Glomerular endothelial cell (primary cell): Measurements from ENCODE around the gene CCDC106. TPM values are rescaled to one million over a fixed set of nuclear protein-coding genes. Genes with fewer than 3 reads are reported as not detected.
A peak's percentile ranks its signal among the peaks of the same experiment; 100 is the strongest.

Experiments
- DNase-seq: peaks from one replicate; pipeline ENCODE4 v3.0.0-alpha.2; 2011; ENCODE audit warnings: low read depth, low spot score; ENCODE audit errors: extremely low read depth
- total RNA-seq: library from RNA; depleted of rRNA; stranded (reverse); fragments of >200 nt; gene quantifications from 2 replicates; pipeline ENCODE4 v1.2.3, GENCODE V29; 2015

CCDC106 gene
- total RNA-seq, 1 donor from 2014 or later, result 24.0 TPM

DNA sequence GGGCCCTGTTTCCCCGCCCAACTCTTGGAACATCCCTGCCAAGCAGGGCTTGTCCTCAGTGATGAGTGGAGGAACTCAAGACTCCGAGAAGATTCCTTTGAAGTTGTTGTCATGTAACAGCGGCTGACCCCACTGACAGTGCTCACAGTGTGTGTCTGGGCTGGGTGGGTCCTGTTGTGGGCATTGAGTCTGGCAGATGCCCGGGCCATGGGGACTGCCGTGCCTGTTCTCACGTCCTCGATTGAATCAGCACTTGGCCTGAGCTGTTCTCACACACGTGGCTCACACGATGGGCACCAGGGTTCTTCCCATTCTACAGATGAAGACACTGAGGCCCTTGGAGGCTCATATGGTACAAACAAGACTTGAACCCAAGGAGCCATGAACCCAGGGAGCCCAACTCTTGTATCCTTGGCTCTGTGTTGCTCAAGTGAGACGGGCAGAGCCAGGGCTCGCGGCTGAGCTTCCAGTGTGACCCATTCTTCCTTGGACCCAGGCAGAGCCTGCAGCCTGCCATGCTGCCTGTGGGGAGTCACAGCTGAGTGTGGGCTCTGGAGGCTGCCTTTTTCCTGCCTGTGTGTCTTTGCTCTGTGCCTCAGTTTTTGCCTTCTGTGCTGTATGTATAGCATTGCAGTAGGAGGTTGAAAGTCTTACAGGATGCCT lies 18.5 kb downstream of the CCDC106 start:
- no peak for DNase-seq

DNA sequence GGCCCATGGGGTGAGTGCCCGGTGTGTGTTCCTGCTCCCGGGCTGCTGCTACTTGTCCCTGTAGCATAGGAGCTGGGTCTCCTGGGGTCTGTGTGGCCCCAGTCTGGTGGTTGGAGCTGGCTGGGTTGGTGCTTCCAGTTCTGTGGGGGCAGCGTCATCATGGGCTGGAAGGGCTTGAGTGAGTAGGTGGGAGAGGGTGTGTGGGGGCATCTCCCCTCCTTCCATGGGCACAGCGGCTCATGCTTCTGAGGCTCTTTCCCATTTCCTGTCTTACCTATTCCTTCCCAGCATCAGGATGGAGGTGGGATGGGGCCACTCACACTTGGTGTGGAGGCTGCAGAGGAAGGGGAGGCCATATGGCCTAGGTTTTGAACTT lies 19.0 kb downstream of the CCDC106 start:
- no peak for DNase-seq

DNA sequence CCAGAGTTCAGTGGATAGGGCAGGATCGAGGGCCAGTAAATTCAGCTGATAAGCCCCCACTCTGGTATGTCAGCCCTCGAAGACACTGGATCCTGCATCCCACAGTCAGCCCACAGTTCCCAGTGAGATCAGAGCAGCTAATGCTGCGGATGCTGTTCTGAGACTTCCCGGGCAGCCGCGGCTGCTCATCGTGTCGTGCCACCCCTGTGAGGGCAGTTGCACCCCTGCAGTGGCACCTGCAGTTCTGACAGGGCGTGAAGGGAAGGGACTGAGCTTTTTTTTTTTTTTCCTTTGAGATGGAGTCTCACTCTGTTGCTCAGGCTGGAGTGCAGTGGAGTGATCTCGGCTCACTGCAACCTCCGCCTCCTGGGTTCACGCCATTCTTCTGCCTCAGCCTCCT lies 19.5 kb downstream of the CCDC106 start:
- no peak for DNase-seq

DNA sequence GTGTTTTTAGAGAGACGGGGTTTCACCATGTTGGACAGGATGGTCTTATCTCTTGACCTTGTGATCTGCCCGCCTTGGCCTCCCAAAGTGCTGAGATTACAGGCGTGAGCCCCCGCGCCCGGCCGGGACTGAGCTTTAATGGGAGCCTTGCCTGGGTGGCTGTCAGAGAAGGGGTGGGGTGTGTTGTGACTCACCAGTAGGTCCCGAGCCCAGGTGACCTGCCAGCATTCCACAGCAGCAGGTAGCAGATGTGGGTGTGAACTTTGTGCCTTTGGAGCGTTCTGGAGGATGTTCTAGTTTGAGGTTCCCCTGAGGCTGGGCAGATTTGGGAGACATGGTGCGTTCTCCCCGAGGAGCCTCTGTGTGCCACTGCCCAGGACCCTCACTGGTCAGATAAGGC lies 19.9 kb downstream of the CCDC106 start:
- DNase-seq, result no peak

DNA sequence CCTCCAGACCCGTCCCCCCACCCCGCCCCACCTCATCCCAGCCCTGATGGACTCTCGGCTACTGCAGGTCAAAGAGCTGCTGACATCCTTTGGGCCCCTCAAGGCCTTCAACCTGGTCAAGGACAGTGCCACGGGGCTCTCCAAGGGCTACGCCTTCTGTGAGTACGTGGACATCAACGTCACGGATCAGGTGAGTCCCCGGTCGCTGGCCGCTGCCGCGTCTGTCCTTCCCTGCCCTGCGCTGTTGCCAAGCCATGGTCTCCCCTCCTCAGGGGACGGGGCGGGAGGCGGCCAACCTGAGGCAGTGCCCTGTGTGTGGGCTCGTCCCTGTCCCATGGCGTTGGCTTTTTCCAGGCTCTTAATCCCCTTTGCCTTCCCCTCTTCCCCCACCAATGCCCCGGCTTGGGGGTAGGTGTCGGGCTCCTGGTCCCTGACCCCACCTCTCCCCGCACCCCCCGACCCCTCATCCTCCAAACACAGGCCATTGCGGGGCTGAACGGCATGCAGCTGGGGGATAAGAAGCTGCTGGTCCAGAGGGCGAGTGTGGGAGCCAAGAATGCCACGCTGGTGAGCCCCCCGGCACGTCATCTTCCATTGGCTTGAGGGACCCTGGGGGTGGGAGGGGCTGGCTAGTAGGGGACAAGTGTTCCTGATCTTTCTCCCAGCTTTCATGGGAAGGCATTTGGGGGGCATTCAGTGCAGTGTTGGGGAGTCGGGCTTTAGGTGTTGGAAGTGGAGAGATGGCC lies 20.8 kb downstream of the CCDC106 start:
- DNase-seq, result no peak

DNA sequence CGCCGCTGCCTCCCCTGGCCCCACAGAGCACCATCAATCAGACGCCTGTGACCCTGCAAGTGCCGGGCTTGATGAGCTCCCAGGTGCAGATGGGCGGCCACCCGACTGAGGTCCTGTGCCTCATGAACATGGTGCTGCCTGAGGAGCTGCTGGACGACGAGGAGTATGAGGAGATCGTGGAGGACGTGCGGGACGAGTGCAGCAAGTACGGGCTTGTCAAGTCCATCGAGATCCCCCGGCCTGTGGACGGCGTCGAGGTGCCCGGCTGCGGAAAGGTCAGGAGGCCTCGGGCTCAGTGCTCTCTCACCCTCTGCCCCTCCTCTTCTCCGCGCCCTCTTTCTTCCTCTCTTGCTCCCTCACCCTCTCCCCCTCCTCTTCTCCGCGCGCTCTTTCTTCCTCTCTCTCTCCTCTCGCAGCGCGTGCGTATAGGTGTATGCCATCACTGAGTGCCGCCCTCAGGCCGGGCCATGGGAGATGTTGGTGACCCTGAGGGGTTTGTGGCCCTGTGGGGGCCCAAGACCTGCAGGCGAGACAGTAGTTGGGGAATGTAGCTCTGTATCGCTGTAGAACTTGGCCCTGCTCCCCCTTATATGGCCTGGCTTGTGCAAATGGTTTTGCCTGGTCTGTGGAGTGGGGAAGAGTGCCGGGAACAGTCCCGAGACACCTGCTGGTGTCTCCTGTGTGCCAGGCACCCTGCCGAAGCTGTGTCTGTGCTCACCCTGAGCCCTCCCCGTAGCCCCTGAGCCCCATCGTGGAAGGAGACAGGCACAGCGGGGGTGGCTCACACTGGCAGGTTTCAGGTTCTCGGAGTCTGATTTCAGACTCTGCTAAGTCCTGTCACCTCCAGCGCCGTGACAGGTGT lies 21.6 kb downstream of the CCDC106 start:
- no peak for DNase-seq

DNA sequence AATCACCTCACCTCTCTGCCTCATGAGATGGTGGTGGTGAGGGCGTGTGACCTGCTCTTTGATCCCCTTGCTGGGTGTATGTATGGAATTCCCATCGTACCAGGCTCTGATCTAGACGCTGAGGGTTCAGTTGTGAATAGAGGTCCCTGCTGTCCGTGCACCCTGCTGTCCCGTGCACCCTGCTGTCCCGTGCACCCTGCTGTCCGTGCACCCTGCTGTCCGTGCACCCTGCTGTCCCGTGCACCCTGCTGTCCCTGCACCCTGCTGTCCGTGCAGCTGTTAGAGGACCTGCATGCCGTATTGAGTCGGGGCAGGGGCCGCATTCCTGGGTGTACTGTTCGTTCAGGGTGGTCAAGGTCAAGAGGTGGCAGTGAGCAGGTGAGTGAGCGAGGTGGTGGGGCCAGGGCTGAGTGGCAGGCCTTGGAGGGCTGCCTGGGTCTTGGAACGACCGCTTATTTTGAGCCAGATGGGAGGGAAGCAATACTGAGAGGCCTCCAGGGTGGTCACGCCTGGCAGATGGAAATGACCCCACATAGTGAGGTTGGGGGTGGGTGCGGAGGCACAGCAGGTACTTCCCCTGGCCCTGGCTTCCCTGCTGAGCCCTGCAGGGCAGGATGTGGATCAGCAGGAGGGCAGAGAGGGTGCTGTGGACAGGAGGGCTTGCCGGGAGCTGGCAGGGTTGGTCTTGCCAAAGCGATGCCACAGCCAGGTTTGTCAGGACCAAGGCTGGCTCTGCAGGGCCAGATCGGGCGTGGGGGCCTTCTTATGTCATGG lies 22.5 kb downstream of the CCDC106 start:
- no peak for DNase-seq

DNA sequence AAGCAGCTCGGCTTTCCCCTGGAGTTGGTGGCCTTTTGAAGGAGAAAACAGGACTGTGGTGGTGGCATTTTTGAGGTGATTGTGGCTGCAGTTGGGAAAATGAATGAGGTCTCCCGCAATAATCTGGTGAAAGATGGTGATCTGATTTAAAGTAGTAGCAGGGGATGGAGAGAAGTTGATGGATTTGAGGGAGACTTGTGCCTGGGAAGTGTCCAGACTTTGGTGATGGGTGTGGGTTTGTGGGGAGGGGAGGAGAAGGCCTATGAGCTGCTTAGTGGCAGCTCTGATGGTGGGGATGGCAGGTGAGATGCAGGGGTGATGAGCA lies 23.0 kb downstream of the CCDC106 start:
- DNase-seq, result no peak

DNA sequence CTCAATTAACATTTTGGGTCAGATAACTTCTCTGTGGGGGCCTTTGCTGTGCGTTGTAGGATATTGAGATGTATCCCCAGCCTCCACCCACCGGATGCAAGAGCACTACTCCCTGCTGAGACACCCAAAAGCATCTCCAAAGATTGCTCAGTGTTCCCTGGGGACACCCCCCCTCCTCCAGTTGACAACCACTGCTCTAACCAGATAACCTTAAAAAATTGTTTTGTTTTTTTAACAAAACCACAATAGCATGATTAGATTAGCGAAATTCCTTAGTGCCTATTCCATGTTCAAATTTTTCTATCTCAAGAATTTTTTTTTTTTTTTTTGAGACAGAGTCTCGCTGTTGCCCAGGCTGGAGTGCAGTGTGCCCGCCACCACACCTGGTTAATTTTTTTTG lies 24.4 kb downstream of the CCDC106 start:
- DNase-seq, result no peak

DNA sequence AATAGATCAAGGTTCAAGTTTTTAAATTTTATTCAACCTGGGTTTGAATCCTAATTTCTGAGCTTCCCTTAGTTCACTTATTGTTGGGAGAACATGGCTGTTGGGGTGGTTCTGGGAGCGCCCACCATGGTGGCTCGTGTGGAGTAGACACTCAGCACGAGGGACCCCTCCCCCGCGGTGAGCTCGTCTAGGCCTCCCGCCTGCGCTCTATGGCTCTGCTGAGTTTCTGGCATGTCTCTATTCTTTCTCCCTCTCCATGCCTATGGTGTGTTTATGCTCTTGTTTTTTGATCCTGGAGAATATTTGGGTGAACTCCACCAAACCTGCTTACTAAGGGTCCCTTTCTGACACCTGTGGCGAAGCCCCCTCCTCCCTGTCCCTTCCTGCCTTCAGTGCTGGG lies 25.5 kb downstream of the CCDC106 start:
- no peak for DNase-seq

DNA sequence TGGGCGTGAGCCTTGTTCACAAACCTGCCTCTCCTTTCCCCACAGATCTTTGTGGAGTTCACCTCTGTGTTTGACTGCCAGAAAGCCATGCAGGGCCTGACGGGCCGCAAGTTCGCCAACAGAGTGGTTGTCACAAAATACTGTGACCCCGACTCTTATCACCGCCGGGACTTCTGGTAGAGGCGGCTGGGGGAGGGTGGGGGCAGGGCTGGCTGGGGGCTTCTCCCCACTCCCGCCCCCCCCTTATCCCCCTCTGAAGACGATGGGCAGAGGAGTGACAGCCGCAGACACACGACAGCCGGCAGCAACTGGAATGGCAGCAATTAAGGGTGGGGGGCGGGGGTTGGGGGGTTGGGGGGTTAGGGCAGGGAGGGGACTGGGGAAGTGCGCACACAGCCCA lies 25.9 kb downstream of the CCDC106 start:
- DNase-seq, result no peak

DNA sequence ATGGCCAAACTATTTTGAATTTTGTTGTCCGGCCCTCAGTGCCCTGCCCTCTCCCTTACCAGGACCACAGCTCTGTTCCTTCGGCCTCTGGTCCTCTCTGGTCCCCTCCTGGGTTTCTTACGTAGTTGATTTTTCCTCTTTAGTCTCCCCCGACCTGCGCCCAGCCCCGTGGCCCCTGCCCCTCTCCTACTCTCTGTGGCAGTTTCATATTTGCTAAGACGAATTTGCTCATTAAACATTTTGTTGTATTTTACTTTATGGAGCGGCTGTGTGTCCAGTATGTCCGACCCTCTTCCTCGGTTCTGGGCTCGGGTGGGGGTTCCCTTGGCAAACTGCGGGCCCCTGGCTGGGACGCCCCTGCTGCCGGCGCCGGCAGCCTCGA lies 26.4 kb downstream of the CCDC106 start:
- no peak for DNase-seq

DNA sequence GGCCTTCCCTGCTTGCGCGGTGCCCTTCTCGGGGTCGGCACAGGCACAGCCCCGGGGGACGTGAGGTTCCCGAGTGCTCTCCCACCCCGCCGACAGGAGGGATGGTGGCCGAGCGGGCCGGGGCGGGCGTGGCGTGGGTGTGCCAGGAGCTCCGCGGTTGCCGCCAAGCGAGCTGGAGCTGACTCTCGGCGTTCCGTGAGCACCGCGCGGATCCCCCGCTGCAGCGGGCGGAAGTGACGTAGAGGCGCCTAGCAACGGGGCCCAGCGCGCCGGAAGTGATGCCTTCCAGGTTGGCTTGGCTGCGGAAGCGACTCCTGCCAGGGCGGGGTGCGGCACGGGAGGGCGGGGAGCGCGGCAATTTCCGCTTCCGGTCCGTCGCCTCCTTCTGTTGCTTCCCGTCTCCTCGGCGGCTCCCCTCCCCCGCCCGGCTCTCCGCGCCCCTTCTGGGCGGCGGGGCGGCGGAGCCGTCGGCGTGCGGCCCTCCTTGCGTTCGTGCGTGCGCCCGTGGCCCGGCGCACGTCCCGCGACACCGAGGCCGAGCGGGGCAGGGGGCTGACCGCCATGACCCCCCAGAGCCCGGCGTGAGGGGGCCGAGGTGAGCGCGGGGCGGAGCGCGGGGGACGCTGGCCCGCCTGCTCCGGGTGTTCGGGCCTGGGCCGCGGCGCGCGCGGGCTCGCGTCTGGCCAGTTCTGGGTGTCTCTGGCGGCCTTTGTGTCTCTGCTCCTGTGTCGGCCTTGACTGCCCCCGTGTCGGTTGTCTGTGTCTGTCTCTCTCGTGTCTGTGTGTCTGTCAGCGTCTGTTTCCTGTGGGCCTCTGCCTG lies 27.0 kb downstream of the CCDC106 start, which contains the start of gene EPN1:
TSS of gene EPN1 (plus strand) at position 386 of the 820 bp plus-strand sequence. CDS start 3,402 bp downstream, outside the sequence.
- DNase-seq, result peak; percentile 54

DNA sequence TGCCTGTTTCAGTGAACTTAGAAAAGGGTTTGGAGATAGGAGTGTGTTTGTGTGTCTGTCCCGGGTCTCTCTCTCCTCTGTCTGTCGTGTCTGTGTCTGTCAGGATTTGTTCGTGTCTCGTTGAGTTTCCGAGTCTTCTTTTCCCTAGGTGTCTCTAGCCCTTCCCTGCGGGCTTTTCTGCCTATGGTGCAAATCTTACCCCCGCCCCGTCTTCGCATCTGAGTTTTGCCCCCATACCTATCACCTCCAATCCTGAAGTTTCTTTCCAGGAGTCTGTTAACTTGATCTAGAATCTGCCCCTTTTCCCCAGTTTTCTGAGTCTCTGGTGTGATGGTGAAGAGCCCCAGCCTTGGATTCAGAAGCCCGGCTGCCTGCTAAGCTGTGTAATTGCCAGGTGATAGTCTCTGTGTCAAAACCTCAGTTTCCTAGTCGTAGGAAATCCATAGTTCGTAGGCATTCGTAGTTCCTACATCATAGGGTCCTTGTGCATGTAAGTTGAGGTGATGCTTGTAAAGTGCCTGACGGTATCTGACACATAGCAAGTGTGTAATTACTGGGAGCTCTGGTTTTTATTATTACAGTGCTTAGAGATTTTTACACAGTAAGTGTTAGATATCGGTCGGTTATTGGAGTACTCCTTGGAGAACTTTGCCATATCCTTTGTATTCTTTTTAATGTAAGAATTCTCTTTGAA lies 27.8 kb downstream of the CCDC106 start:
- no peak for DNase-seq

DNA sequence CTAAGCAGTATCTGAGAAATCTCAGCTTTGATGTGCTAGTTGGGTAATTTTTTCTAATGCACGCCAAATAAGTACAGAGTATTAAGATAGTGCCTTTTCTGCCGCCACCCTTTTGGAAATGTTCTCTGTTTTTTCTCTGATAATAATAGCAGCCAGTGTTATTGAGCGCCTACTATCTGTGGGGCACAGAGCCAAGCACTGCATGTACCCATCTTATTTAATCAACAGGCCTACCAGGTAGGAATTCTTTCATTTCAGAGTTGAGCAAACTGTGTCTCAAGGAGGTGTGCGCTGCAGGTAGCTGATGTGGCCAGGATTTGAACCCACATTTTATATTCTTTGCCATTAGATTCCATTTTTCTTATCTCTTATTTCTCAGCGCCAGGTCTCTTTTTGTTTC lies 28.4 kb downstream of the CCDC106 start:
- no peak for DNase-seq

DNA sequence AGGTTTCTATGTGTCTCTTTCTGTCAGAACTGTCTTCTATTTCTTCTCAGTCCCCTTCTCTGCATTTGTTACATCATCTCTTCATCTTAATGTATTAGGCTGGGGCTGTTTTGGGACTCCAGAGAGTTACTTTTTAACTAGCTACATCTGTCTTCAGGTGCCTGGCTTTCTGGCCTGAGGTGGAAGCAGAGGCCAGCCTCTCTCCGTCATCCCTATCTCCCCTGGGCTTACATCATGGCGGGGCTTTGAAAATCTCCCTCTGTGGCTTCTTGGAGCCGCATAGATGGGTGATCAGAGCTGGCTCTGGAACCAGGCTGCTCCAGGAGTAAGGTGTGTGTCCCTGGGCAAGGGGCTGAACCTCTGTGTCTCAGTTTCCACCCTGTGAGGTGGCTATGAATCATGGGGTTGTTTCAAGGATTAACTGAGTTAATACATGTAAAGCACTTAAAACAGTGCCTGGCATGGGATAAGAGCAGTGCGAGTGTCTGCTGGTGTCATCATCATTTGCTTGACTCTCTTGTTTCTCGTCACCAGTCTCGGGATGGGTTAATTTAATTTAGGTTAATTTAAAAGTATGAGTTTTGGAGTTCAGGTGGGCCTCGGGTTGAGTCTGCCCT lies 29.0 kb downstream of the CCDC106 start:
- no peak for DNase-seq

DNA sequence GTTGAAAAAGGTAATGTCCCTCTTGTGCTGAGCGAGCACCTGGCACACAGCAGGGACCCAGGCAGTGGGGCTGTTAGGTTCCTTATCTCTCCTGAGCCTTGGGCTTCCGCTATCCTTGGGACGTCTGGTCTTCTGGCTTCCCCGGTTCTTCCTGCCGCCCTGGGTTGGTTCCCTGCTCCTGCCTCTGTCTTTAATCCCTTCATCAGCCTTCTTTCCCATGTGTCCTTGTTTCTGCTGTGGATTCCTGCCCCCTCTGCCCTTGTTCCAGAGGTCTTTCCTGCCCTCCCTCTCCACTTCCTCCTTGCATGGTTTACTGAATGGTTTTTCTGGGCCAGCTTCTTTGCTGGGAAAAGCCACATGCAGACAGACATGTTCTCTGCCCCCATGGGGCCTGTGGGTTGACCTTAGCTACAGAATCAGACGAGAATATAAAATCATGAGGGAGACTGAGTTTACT lies 29.6 kb downstream of the CCDC106 start:
- DNase-seq, result no peak

DNA sequence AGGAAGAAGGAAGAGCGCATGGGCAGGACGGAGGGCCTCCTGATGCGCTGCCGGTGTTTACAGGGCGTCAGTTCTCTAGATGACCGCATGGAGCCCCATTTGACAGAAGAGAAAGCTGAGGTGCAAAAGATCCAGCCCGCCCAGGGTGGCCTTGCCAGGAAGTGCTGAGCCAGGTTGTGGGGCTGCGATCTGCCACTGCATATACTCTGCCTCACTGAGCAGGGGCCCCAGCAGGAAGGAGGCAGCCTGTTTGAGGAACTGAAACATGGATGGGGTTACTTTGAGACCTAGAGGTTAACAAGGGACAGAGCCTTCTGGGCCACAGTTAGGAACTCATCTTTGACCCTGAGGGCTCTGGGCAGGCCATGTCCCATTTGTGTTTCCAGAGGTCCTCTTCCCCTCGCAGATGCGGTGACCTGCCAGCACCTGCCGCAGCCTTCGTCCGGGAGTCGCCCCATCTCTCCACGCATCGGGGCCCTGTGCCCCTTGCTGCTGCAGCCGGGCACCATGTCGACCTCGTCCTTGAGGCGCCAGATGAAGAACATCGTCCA lies 30.2 kb downstream of the CCDC106 start:
- DNase-seq, result no peak
